ENCODE results near the gene EMILIN2. TPM values are rescaled to one million over a fixed set of nuclear protein-coding genes. Genes with fewer than 3 reads are reported as not detected.

EMILIN2 gene
- total and polyA plus RNA-seq, 2 of the 13 experiments (the other 11 are each of a cell fraction or from before 2014, with no cell fraction given) = 7.6 to 8.2 TPM

GRCh38 chr18:2932247-2933181 lies 85.7 kb downstream of the EMILIN2 start (continued):
- TF ChIP-seq AFF4 (CRISPR knock-in tag; IDR thresholded peaks at IDR 0.05) = no peak
- TF ChIP-seq AKAP8 (CRISPR knock-in tag; IDR thresholded peaks at IDR 0.05) = no peak
- no peak for TF ChIP-seq EEA1 (CRISPR knock-in tag; IDR thresholded peaks at IDR 0.05; ENCODE audit: borderline replicate concordance)
- TF ChIP-seq, protein P1, sequence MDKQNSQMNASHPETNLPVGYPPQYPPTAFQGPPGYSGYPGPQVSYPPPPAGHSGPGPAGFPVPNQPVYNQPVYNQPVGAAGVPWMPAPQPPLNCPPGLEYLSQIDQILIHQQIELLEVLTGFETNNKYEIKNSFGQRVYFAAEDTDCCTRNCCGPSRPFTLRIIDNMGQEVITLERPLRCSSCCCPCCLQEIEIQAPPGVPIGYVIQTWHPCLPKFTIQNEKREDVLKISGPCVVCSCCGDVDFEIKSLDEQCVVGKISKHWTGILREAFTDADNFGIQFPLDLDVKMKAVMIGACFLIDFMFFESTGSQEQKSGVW (CRISPR knock-in tag; IDR thresholded peaks at IDR 0.05; ENCODE audit: borderline replicate concordance) = no peak
- TF ChIP-seq ZNF501 (CRISPR knock-in tag; IDR thresholded peaks at IDR 0.05) = peak; percentile 24; the same call in 1 of the 2 replicates
- no peak for TF ChIP-seq NFKBIZ (CRISPR knock-in tag; IDR thresholded peaks at IDR 0.05)
- peak; percentile 55; the same call in 1 of the 2 replicates for TF ChIP-seq SSRP1 (CRISPR knock-in tag; IDR thresholded peaks at IDR 0.05)
- no peak for TF ChIP-seq TCF7 (IDR thresholded peaks at IDR 0.05; ENCODE audit: low read depth)
- no peak for TF ChIP-seq ZNF282 (IDR thresholded peaks at IDR 0.05; ENCODE audit: partially characterized antibody)
- TF ChIP-seq ZFX (CRISPR knock-in tag; IDR thresholded peaks at IDR 0.05; ENCODE audit: low read depth) = no peak
- TF ChIP-seq ZNF33B (CRISPR knock-in tag; IDR thresholded peaks at IDR 0.05) = no peak
- TF ChIP-seq, protein P2, sequence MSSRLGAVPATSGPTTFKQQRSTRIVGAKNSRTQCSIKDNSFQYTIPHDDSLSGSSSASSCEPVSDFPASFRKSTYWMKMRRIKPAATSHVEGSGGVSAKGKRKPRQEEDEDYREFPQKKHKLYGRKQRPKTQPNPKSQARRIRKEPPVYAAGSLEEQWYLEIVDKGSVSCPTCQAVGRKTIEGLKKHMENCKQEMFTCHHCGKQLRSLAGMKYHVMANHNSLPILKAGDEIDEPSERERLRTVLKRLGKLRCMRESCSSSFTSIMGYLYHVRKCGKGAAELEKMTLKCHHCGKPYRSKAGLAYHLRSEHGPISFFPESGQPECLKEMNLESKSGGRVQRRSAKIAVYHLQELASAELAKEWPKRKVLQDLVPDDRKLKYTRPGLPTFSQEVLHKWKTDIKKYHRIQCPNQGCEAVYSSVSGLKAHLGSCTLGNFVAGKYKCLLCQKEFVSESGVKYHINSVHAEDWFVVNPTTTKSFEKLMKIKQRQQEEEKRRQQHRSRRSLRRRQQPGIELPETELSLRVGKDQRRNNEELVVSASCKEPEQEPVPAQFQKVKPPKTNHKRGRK (CRISPR knock-in tag; IDR thresholded peaks at IDR 0.05) = no peak
- no peak for TF ChIP-seq SMYD3 (CRISPR knock-in tag; IDR thresholded peaks at IDR 0.05)
- TF ChIP-seq, protein P3, sequence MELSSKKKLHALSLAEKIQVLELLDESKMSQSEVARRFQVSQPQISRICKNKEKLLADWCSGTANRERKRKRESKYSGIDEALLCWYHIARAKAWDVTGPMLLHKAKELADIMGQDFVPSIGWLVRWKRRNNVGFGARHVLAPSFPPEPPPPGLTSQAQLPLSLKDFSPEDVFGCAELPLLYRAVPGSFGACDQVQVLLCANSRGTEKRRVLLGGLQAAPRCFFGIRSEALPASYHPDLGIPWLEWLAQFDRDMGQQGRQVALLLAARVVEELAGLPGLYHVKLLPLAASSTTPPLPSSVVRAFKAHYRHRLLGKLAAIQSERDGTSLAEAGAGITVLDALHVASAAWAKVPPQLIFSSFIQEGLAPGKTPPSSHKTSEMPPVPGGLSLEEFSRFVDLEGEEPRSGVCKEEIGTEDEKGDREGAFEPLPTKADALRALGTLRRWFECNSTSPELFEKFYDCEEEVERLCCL (CRISPR knock-in tag; IDR thresholded peaks at IDR 0.05; ENCODE audit: borderline replicate concordance) = no peak
- no peak for TF ChIP-seq TBP (CRISPR knock-in tag; IDR thresholded peaks at IDR 0.05)
- peak; percentile 80 for TF ChIP-seq ZNF687 (CRISPR knock-in tag; IDR thresholded peaks at IDR 0.05)
- no peak for TF ChIP-seq RFXANK (CRISPR knock-in tag; IDR thresholded peaks at IDR 0.05)

Data from HepG2 (cell line).